ENCODE results near the gene TSEN54.

The TSEN54 gene

DNA sequence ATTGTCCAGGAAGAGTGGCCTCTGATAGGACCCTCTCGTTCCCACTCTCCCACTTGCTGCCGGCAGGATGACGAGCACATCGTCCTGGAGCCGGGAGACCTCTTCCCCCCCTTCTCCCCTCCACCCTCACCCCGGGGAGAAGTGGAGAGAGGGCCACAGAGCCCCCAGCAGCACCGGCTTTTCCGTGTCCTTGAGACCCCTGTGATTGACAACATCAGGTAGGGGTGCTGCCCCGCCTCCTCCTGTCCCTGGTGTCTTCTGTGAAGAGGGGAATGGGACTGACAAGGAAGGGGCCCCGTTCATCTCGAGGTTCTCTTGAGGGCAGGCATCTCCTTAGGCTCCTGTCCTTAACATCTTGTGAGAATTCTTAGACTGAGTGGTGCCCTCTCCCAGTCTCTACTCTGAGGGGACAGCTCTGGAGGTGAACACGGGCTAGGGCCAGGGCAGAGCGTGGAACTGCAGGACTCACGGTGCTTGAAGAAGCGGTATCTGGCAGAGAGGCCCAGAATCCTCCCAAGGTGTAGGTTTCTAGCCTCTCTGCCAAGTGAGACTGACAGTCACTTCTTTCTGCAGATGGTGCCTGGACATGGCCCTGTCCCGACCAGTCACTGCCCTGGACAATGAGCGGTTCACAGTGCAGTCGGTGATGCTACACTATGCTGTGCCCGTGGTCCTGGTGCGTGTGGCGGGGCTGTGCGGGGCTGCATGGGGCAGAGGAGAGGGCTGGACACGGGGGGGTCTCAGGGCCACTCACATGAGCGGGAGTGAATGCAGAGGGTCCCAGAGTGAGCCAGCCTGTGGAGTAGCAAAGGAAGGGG lies 27.4 kb upstream of the TSEN54 start:
- DNase-seq (ENCODE audit: low read depth) = no peak

DNA sequence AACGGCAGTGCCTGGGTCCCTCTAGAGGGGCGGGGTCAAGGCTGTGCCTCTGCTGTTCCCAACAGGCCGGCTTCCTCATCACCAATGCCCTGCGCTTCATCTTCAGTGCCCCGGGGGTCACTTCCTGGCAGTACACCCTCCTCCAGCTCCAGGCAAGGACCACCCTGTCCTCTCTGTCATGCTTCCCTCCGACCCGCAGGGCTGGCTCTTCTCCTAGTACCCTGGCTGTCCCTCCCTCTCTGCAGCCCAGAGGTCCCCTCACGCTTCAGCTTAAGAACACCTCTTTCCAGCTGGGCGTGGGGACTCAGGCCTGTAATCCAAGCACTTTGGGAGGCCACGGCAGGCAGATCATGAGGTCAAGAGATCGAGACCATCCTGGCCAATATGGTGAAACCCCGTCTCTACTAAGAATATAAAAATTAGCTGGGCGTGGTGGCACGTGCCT lies 26.8 kb upstream of the TSEN54 start:
- DNase-seq (ENCODE audit: low read depth) = no peak

DNA sequence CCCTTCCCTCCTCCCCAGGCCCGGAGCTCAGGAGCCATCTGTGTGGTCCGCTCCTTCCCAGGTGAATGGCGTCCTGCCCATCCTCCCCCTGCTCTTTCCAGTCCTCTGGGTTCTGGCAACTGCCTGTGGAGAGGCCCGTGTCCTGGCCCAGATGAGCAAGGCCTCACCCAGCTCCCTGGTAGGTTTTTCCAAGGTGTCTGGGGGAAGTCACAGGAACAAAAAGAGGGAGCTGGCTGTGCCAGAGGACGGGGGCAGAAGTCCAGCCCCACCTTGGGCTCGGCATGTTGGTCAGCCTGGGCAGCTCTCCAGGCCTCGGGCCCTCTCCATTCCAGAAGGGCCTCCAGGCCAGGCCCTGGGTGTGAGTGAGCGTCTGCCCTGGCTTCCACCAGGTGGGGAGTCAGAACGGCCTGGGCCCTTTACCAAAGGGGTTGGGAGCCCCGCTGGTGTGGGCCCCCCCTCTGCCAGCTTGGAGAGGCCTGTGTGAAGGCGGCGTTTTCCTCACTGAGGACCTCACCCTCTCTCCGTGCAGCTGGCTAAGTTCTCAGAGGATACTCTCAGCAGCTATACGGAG lies 26.1 kb upstream of the TSEN54 start:
- DNase-seq (ENCODE audit: low read depth) = no peak

DNA sequence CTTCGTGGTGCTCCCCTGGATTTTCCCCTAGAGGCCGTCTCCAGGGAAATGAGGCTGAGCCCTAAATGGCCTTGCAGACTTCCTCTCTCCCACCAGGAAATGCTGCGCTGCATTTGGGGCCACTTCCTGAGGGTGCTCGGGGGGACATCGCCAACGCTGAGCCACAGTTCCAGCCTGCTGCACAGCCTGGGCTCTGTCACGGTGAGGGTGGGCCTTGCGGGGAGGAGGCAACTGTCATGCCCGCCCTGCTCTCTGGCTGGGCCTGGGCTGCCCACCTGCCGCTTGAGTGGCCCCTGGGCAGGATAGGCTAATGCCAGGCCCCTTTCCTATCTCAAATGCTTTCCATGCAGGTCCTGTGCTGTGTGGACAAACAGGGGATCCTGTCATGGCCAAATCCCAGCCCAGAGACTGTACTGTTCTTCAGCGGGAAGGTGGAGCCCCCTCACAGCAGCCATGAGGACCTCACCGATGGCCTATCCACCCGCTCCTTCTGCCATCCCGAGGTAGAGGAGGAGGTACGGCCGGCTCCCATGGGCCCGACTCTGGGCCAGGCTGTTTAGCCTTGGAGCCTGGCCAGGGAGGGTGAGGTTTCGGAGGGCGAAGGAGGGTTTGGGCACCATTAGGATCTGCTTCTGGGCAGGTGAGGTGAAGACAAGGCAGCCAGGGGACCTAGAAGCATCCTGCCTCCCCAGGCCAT lies 25.2 kb upstream of the TSEN54 start:
- DNase-seq (ENCODE audit: low read depth) = no peak

DNA sequence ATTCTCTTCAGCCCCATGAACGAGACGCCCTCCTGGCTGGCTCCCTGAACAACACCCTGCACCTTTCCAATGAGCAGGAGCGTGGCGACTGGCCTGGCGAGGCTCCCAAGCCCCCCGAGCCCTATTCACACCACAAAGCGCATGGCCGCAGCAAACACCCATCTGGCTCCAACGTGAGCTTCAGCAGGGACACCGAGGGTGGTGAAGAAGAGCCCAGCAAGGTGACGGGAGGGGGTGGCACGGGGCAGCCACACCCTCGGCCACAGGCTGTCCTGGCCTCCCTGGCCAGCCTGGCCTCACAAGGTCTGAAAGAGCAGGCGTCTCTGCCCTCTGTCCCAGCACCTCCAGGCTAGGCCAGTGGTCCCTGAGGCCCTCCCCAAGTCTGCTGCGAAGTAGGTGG lies 24.6 kb upstream of the TSEN54 start:
- DNase-seq (ENCODE audit: low read depth) = no peak

DNA sequence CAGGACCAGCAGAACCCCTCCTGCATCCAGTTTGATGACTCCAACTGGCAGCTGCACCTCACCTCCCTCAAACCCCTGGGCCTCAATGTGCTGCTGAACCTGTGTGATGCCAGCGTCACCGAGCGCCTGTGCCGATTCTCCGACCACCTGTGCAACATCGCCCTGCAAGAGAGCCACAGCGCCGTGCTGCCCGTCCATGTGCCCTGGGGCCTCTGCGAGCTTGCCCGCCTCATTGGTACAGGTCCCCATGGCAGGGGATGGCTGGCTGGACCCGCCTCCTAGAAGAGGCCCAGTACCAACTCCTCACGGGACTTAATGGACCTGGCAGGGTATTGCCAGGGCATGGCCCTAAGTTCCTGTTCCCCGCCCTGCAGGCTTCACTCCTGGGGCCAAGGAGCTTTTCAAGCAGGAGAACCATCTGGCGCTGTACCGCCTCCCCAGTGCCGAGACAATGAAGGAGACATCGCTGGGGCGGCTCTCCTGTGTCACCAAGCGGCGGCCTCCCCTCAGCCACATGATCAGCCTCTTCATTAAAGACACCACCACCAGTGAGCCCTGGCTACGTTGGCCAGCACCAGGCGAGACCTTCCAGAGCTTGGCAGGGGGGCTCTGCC lies 23.7 kb upstream of the TSEN54 start:
- DNase-seq (ENCODE audit: low read depth) = no peak

DNA sequence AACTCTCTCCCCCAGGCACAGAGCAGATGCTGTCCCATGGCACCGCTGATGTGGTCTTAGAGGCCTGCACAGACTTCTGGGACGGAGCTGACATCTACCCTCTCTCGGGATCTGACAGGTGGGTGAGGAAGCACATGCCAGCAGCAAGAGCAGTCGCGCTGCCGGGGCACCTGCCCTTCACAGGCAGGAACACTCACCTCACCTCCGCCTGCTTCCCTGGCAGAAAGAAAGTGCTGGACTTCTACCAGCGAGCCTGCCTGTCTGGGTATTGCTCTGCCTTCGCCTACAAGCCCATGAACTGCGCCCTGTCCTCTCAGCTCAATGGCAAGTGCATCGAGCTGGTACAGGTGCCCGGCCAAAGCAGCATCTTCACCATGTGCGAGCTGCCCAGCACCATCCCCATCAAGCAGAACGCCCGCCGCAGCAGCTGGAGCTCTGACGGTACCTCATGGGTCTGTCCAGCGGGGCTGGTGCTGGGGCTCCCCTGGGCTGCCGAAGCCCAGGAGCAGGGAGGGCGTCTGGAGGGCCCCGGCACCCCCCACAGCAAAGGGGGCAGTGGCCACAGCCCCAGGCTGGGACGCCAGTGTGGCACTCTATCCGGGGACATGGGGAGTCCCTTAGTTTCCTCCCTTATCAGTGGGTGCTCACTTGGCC lies 22.7 kb upstream of the TSEN54 start:
- DNase-seq (ENCODE audit: low read depth) = no peak

DNA sequence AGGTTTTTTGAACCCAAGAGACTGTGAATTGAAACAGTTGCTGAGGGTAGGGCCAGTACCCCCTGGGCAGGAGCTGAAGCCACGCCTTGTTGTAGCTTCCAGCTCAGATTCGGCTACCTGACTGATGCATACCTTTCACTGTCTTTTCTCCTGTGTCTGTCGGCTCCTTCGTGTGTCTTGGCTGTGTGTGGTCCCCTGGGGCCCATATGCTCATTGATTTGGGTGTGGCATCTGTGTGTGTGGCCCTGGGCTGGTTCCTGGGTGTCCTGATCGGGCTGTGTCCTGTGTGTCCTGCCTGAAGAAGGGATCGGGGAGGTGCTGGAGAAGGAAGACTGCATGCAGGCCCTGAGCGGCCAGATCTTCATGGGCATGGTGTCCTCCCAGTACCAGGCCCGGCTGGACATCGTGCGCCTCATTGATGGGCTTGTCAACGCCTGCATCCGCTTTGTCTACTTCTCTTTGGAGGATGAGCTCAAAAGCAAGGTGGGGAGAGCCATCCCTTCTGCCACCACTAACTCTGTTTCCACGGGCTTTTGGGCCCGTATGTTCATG lies 21.9 kb upstream of the TSEN54 start:
- DNase-seq (ENCODE audit: low read depth) = no peak

DNA sequence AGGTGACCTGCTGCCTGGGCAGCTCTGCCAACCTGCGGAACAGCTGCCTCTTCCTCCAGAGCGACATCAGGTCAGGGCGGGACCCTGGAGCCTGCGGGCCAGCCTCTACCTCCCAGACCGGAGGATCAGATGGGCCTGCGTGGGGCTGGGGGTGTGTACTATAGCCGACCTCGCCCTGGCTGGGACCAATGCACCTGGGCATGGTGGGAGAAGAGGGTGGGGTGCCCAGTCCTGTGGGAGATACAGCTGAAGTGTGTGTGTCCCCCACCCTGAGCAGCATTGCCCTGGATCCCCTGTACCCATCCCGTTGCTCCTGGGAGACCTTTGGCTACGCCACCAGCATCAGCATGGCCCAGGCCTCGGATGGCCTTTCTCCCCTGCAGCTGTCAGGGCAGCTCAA lies 20.3 kb upstream of the TSEN54 start:
- no peak for DNase-seq (ENCODE audit: low read depth)

DNA sequence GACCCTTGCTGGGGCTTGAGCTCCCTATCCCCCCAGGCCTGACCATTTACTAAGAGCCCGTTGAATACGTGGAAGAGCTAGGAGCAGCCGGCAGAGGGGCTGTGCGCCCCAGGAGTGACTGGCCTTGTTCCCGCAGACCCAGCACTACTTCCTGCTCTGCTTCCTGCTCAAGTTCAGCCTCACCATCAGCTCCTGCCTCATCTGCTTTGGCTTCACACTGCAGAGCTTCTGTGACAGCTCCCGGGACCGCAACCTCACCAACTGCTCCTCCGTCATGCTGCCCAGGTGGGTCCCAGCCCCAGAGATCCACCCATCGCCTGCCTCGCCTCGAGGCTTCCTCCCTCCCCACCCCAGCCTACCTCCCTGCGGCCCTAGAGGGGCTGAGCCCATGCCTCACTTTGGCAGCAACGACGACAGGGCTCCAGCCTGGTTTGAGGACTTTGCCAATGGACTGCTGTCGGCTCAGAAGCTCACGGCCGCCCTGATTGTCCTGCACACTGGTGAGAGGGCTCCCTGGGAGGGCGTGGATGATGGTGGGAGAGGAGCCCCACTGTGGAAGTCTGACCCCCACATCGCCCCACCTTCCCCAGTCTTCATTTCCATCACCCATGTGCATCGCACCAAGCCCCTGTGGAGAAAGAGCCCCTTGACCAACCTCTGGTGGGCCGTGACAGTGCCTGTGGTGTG lies 18.1 kb upstream of the TSEN54 start:
- DNase-seq (ENCODE audit: low read depth) = no peak

DNA sequence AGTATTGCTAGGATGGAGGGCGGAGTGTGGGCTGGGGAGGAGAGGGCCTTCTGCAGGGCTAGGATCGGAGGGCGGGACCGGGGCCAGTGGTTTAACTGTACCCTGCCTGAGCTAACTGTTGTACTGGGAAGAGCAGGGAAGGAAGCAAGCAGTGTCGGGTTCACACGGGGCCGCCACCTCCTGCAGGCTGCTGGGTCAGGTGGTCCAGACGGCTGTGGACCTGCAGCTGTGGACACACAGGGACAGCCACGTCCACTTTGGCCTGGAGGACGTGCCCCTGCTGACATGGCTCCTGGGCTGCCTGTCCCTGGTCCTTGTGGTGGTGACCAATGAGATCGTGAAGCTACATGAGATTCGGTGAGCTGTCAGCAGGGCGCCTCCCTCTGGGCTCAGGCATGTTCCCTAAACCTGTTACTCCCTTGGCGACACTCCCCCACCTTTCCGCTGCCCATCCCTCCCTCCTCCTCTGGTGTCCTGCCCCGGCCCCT lies 17.6 kb upstream of the TSEN54 start:
- DNase-seq (ENCODE audit: low read depth) = peak; percentile 20

DNA sequence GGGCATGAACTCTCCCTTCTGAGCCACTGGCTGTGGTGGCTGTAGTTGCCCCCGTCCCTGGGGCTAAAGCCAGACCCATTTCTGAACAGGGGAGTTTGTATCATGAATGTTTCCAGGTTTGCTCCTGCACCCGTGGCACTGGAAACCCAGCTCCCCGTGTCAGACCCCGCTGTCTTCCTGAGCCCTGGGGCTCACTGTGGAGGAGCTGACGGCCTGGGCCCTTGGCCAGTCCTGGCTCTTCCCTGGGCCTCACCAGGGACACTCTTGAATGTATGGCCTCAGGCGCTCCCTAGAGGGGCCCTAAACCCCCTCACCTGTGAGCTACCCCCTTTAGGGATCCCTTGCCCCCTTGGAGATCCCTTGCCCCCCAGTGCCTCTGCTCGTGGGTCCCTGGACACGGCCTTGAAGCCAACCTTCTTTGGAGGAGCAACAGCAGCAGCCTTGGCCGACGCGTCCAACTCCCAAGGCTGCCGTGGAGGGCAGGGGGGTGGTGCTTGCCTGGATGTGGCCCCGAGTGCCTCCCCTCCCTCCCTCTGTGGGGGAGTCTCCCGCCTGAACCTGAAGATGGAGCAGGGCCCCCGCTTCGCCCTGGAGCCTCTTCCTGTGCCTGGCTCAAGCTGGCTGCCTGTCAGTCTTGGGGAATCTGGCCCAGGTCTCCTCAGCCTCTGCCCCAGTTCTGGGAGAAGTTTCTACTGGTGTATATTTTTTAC lies 16.9 kb upstream of the TSEN54 start:
- peak; percentile 62 for DNase-seq (ENCODE audit: low read depth)

DNA sequence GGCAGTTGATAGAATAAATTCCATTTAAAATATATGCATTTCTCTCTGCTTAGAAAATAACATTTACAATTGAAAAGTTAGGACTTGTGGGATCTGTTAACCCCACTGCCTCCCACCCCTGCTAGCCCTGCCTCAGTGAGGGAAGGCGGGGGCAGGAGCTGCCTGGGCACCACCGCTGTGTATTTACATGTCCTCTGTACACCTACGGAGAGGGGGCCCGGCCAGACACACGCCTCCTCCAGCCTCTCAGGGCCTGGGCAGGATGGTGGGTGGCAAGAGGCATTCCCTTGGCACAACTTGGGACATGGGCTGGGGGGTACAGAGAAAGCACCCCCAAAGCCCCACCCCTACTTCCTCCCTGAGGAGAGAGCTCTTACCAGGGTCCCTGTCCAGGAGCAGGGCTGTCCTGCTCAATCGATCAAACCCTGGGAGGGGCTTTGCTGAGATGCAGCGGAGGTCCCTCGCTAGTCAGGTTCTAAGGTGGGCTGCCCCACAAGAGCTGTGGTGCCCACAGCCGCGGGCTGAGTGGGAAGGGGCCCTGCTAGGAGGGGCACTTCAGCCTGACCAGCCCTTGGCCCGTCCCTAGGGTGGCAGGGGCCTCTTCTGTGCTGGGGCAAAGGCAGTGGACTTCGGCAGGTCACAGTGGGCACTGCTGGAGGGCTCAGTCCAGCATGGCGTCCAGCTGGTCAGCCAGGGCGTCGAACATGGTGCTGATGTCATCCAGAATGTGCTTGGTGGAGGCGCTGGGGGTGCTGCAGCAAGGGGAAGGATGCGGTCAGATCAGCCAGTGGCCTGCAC lies 15.7 kb upstream of the TSEN54 start:
- no peak for DNase-seq (ENCODE audit: low read depth)

DNA sequence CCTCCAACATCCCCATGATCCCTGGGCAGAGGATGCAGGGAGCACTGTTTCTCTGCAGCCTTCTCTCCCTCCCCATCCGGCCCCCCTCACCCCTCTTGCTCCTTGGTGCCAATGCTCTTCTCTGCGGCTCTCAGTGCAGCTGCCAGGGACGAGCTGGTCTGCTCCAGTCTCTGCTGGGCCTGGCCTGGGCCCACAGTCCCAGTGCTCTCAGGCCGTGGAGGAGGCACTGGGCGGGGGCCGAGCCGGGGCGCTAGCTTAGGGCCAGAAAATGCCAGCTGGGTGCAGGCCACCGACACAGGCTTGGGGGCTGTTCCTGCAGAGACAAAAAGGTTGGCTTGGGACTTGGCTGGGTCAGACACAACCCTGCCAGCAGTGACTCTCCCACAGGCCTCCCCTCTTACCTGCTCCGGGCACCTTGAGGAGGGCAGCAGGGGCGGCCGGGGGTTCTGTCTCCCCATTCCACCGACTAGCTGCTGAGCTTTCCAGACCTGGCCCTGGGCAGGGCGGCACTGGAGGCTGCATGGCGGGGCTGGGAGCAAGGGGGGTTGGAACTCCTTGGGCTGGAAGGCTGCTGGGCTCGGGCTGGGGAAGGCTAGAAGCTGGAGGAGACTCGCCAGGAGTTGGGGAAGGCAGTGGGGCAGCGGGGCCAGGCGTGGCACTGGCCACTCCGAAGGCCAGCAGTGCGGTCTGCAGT lies 14.8 kb upstream of the TSEN54 start:
- DNase-seq (ENCODE audit: low read depth) = no peak

DNA sequence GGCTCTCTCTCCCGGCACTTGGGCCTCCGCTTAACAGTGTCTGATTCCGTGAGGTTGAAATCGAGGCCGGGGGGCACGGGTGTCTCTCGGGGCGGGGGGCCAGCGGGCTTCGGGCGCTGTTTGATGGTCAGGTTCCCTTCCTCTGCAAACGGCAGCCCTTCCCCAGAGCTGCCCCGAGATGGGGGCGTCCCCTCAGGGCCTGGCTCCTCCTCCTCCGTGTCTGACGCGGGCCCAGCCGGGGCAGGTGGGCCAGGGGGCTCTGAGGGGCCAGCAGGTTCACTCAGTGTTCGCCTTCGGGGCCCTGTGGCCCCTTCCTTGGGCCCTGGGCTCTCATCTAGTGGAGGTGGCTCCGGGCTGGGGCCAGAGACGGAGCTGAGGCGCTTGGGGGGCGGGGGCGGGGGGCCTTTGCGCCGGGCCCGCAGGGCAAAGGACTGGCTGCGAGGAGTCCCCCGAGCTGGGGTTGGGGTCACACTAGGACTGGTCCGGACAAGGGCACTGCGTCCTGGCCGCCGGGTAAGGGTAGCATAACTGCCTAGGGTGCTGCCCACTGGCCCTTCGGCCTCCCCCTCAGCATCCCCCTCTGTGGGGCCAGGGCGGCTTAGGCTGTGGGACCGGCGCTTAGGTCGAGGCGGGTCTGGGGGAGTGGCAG lies 14.1 kb upstream of the TSEN54 start:
- no peak for DNase-seq (ENCODE audit: low read depth)

DNA sequence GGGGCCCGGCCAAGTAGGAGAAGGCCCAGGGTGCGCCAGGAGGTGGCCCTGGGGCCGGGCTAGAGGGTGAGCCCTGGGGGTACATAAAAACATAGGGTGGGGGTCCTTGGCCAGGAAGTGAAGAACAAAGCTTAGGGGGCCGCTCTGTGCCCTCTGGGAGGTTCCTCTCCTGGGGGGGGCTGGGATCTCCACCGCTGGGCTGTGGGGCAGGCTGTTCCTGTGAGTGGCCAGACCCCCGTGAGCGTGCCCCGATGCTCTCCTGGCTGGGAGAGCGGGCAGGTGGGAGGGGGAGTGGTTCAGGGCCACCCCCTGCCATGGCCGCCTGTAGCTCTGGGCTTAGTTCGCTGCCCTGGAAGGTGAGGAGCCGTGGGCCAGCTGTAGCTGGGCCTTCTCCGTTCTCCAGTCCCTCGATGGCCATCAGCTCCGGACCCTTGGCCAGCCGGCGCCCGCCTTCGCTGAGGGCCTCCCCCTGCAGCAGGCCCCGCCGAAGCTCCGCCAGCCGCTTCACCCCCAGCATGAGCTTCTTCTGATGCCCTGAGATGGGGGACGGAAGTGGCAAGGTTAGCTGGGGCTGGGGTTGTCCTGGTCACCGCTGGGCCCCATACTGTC lies 13.5 kb upstream of the TSEN54 start:
- no peak for DNase-seq (ENCODE audit: low read depth)

DNA sequence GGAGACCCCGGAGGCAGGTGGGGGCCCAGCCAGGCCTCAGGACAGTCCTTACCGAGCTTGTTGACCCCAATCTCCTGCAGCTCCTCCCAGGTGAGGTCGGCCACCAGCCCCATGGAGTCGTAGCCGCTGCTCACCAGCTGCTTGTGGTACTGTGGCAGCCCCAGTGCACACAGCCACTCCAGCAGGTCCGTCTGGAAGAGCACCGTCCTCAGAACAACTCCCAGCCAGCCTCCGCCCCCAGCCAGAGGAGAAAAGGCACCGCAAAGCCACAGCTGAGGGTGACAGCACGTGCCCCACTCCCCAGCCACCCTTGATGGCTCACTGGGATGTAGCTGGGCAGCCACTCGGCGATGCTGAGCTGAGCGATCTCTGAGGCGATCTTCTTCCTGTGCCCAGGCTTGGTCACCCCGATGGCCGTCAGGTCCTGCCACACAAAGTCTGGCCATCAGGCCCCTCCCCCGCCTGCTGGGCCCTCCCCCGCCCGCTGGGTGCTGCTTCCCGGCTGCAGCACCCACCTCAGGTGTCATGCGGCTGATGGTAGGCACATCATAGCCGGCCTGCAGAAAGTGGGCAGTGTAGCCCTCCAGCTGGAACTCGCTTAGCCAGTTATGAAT lies 12.9 kb upstream of the TSEN54 start:
- no peak for DNase-seq (ENCODE audit: low read depth)

DNA sequence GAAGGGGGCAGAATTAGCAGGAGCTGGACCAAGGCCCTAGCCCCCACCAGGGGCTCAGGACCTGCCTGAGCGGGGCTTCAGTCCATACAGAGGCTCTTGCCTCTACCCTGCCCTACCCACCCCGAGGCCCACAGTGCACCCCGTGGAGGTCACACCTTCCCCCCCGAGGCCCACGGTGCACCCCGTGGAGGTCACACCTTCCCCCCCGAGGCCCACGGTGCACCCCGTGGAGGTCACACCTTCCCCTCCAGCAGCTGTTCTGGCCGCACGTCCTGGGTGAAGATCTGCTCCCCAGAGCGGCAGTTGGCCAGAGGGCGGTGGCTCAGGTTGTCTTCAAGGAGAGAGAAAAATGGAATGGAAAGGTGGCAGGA lies 12.4 kb upstream of the TSEN54 start:
- DNase-seq (ENCODE audit: low read depth) = no peak
